ENCODE measurements around the gene CACNA1E.
"Not testable (repeated sequence)": the region's sequence is repeated elsewhere in the genome, so short reads cannot be mapped to it uniquely, and the experiment has no call there.

Gene CACNA1E

GRCh38 chr1:181817091-181817490 lies 333.8 kb downstream of the CACNA1E start:
- no peak for DNase-seq
- Mint-ChIP-seq H3K27ac (no peak overlapping the region), H3K27me3 (ENCODE audit: low read depth, poor library complexity) (peaks cover 4% of the 10 kb centered on the region), H3K36me3 (ENCODE audit: low read depth) (no peaks in the 10 kb centered on the region), H3K4me3 (no peak overlapping the region), H3K9me3 (no peaks in the 10 kb centered on the region), H3K4me1 (no peaks in the 10 kb centered on the region)
- no peak for TF ChIP-seq CTCF (IDR thresholded peaks at IDR 0.05)

- Mint-ChIP-seq H3K27ac (no peak overlapping the region), H3K4me1 (no peaks in the 10 kb centered on the region), H3K27me3 (ENCODE audit: low read depth, poor library complexity) (peaks cover 4% of the 10 kb centered on the region), H3K9me3 (no peaks in the 10 kb centered on the region), H3K36me3 (ENCODE audit: low read depth) (no peaks in the 10 kb centered on the region), H3K4me3 (no peak overlapping the region)
- no peak for DNase-seq
- TF ChIP-seq CTCF (IDR thresholded peaks at IDR 0.05), result no peak
Observed at GRCh38 chr1:181818459-181818858, 335.1 kb downstream of the CACNA1E start.

- TF ChIP-seq CTCF (IDR thresholded peaks at IDR 0.05), result no peak
- Mint-ChIP-seq H3K4me3 (no peak overlapping the region), H3K27ac (no peak overlapping the region), H3K36me3 (ENCODE audit: low read depth) (no peaks in the 10 kb centered on the region), H3K4me1 (no peaks in the 10 kb centered on the region), H3K27me3 (ENCODE audit: low read depth, poor library complexity) (peaks cover 4% of the 10 kb centered on the region), H3K9me3 (no peaks in the 10 kb centered on the region)
- DNase-seq, result no peak
Observed at GRCh38 chr1:181818943-181819342, 335.6 kb downstream of the CACNA1E start.

GRCh38 chr1:181821701-181822100 lies 338.4 kb downstream of the CACNA1E start:
- Mint-ChIP-seq H3K36me3 (ENCODE audit: low read depth) (no peaks in the 10 kb centered on the region), H3K4me1 (no peaks in the 10 kb centered on the region), H3K27ac (no peak overlapping the region), H3K27me3 (ENCODE audit: low read depth, poor library complexity) (peaks cover 4% of the 10 kb centered on the region), H3K4me3 (no peak overlapping the region), H3K9me3 (peaks cover 4% of the 10 kb centered on the region)
- TF ChIP-seq CTCF (IDR thresholded peaks at IDR 0.05), result no peak
- DNase-seq, result no peak

GRCh38 chr1:181832173-181832880 lies 349.0 kb downstream of the CACNA1E start:
- not testable (repeated sequence) for H3K4me1 Mint-ChIP-seq; H3K27me3 Mint-ChIP-seq (ENCODE audit: low read depth, poor library complexity); H3K27ac Mint-ChIP-seq; H3K4me3 Mint-ChIP-seq; H3K36me3 Mint-ChIP-seq (ENCODE audit: low read depth); DNase-seq
- peaks cover 76% of the 10 kb centered on the region for H3K9me3 Mint-ChIP-seq

- peaks cover 2% of the 10 kb centered on the region for H3K9me3 Mint-ChIP-seq
- no peak for TF ChIP-seq CTCF (IDR thresholded peaks at IDR 0.05)
- H3K27ac Mint-ChIP-seq, result no peak overlapping the region
- H3K4me3 Mint-ChIP-seq, result no peak overlapping the region
- DNase-seq, result no peak
- no peaks in the 10 kb centered on the region for H3K4me1 Mint-ChIP-seq
- peaks cover 25% of the 10 kb centered on the region for H3K27me3 Mint-ChIP-seq (ENCODE audit: low read depth, poor library complexity)
- no peaks in the 10 kb centered on the region for H3K36me3 Mint-ChIP-seq (ENCODE audit: low read depth)
Observed at GRCh38 chr1:181846001-181846645, 362.8 kb downstream of the CACNA1E start.

All from nephron progenitor cell (in vitro differentiated cells).